Mucosa of gallbladder (tissue), 1 donor: ENCODE results near the gene IMPDH2. TPM values are rescaled to one million over a fixed set of nuclear protein-coding genes. Genes with fewer than 3 reads are reported as not detected.

Experiments used
- DNase-seq: peaks from one replicate; pipeline ENCODE4 v3.0.0-alpha.2; 2020; ENCODE audit warnings: low spot score
- total RNA-seq: library from RNA; stranded (reverse); gene quantifications from one replicate; pipeline ENCODE4 v1.2.1, GENCODE V29; 2021
- donor health status: DM: no; HTN: no; CAD: no.

Gene IMPDH2
- total RNA-seq, 1 donor from 2014 or later = 136 TPM

- DNase-seq = no peak
Observed at GRCh38 chr3:48980295-48980694, 48.9 kb downstream of the IMPDH2 start.

GRCh38 chr3:48979451-48979850 lies 49.7 kb downstream of the IMPDH2 start:
- DNase-seq = no peak

Other genes starting within 250 kb of the IMPDH2 start
- 61.9 TPM for gene PRKAR2A, start 181.5 kb downstream of the IMPDH2 start, total RNA-seq
- 24.4 TPM for gene SLC25A20, start 130.5 kb downstream of the IMPDH2 start, total RNA-seq
- 76.7 TPM for gene ARIH2, start 110.6 kb downstream of the IMPDH2 start, total RNA-seq
- 104 TPM for gene P4HTM, start 39.2 kb downstream of the IMPDH2 start, total RNA-seq
- 283 TPM for gene WDR6, start 22.0 kb downstream of the IMPDH2 start, total RNA-seq
- 37.1 TPM for gene DALRD3, start 10.8 kb downstream of the IMPDH2 start, total RNA-seq
- 83.3 TPM for gene NDUFAF3, start 7.3 kb downstream of the IMPDH2 start, total RNA-seq
- 83.9 TPM for gene QRICH1, start 64.7 kb upstream of the IMPDH2 start, total RNA-seq
- gene QARS1, start 75.4 kb upstream of the IMPDH2 start, total RNA-seq = 207 TPM
- gene USP19, start 91.4 kb upstream of the IMPDH2 start, total RNA-seq = 85.6 TPM
- 733 TPM for gene LAMB2, start 103.7 kb upstream of the IMPDH2 start, total RNA-seq
- 21.6 TPM for gene CCDC71, start 136.9 kb upstream of the IMPDH2 start, total RNA-seq
- gene KLHDC8B, start 142.2 kb upstream of the IMPDH2 start, total RNA-seq = 35.1 TPM
- 5.0 TPM for gene C3orf62, start 247.8 kb upstream of the IMPDH2 start, total RNA-seq